Tibial nerve (tissue), 3 donors: ENCODE data around the gene KIF3B.

Experiments used
- POLR2A ChIP-seq, 2 donors: fragments of 450-650 bp; IDR thresholded peaks; one replicate each; pipeline ENCODE4 v1.6.1; 2017; ENCODE audit warnings: antibody characterized with exemption in 2 of 2, mild to moderate bottlenecking in 2 of 2, moderate library complexity in 2 of 2
- TF ChIP-seq, protein P1 (sequence below), 5 experiments: fragments of 200-600 bp in 3 of 5; fragments of 450-650 bp in 2 of 5; sonication (generic) in 3 of 5; IDR thresholded peaks; one replicate each; pipeline ENCODE4 v1.5.1; 2016 to 2019; ENCODE audit warnings: antibody characterized with exemption in 5 of 5, mild to moderate bottlenecking in 3 of 5, moderate library complexity in 2 of 5

DNA sequence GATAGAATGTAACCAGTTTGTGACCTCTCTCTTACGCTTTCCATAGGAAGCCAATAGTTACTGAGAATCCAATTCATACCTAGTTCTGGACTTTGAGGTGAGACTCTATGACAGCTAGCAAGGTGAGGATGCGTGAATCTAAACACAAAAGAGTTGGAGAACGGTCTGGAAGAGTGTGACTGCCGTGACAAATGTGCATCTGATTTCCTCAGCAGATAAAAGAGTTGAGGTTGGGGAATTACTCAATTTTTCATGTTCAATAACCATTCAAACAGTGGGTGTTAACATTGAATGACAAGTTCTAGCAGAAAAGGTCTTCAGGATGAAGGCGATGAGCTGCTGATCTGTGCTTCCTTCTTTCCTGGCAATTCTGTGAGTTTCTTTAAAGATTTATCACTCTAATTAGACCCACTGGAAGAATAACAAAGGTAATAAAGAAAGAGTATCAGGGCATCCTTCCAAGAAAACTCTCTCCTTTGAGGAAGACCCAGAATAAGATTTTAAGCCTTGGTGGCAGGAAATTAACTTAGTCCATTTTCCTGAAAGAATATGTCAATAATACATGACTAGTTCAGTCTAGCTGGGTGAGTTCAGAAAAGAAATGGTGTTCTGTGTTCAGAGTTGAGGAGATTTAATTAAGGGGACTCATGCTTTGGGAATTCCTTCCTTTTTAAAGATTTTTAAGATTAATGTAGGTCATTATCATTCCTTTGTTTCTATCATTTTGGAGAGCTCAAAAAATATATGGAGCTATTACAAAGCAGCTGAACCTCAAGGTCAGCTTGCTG, 24.5 kb downstream of the KIF3B start:
- TF ChIP-seq POLR2A (IDR thresholded peaks at IDR 0.05), result no peak
- TF ChIP-seq, protein P1, sequence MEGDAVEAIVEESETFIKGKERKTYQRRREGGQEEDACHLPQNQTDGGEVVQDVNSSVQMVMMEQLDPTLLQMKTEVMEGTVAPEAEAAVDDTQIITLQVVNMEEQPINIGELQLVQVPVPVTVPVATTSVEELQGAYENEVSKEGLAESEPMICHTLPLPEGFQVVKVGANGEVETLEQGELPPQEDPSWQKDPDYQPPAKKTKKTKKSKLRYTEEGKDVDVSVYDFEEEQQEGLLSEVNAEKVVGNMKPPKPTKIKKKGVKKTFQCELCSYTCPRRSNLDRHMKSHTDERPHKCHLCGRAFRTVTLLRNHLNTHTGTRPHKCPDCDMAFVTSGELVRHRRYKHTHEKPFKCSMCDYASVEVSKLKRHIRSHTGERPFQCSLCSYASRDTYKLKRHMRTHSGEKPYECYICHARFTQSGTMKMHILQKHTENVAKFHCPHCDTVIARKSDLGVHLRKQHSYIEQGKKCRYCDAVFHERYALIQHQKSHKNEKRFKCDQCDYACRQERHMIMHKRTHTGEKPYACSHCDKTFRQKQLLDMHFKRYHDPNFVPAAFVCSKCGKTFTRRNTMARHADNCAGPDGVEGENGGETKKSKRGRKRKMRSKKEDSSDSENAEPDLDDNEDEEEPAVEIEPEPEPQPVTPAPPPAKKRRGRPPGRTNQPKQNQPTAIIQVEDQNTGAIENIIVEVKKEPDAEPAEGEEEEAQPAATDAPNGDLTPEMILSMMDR (IDR thresholded peaks at IDR 0.05), result no peak
